Upper lobe of left lung (tissue), 6 donors: ENCODE results near the gene TMPRSS2. TPM values are rescaled to one million over a fixed set of nuclear protein-coding genes. Genes with fewer than 3 reads are reported as not detected.

Experiments used
- ATAC-seq, 2 donors: fragments of 200-7000 bp; cut with Tn5 transposase; one replicate each; pipeline ENCODE4 v1.9.1; 2022; ENCODE audit warnings: mild to moderate bottlenecking in 2 of 2, moderate library complexity in 2 of 2; ENCODE audit not compliant: low FRiP score in 2 of 2
- DNase-seq, 2 donors: peaks; one replicate each; pipeline ENCODE4 v3.0.0-alpha.2; 2019 to 2020
- H3K27ac ChIP-seq, 4 donors: fragments of 200-600 bp; sonication (generic); one replicate each; pipeline ENCODE4 v1.5.1; 2016 to 2019
- H3K27me3 ChIP-seq, 4 donors: fragments of 200-600 bp; sonication (generic); one replicate each; pipeline ENCODE4 v1.5.1; 2017 to 2019
- H3K36me3 ChIP-seq, 4 donors: fragments of 200-600 bp; sonication (generic); one replicate each; pipeline ENCODE4 v1.5.1; 2016 to 2019
- H3K4me1 ChIP-seq, 4 donors: fragments of 200-600 bp; sonication (generic); one replicate each; pipeline ENCODE4 v1.5.1; 2018 to 2019
- H3K4me3 ChIP-seq, 4 donors: fragments of 200-600 bp; sonication (generic); one replicate each; pipeline ENCODE4 v1.5.1; 2017 to 2019; ENCODE audit warnings: mild to moderate bottlenecking in 2 of 4, moderate library complexity in 1 of 4
- H3K9me3 ChIP-seq, 4 donors: fragments of 200-600 bp; sonication (generic); one replicate each; pipeline ENCODE4 v1.5.1; 2018 to 2019
- CTCF ChIP-seq, 6 experiments: fragments of 450-650 bp in 4 of 6; fragments of 200-600 bp in 2 of 6; sonication (generic) in 2 of 6; IDR thresholded peaks; one replicate each; pipeline ENCODE4 v1.5.1; 2016 to 2019; ENCODE audit warnings: antibody characterized with exemption in 6 of 6
- EP300 ChIP-seq, 4 donors: sonication (generic); formaldehyde crosslinking; IDR thresholded peaks; one replicate each; pipeline ENCODE4 v1.5.1; 2017; ENCODE audit warnings: antibody characterized with exemption in 4 of 4, control low read depth in 2 of 4
- POLR2A ChIP-seq, 4 donors: fragments of 450-650 bp; IDR thresholded peaks; one replicate each; pipeline ENCODE4 v1.5.1; 2016 to 2017; ENCODE audit warnings: antibody characterized with exemption in 4 of 4, mild to moderate bottlenecking in 2 of 4
- POLR2AphosphoS5 ChIP-seq, 2 donors: sonication (generic); formaldehyde crosslinking; IDR thresholded peaks; one replicate each; pipeline ENCODE4 v1.5.1; 2017; ENCODE audit warnings: antibody characterized with exemption in 2 of 2
- WGBS, 2 donors: methylation state at CpG; one replicate each; pipeline ENCODE4 v1.1.5; 2017 to 2018; 5-methylcytosine and 5-hydroxymethylcytosine counted together
- total RNA-seq, 6 donors: library from RNA; depleted of rRNA in 4 of 6; stranded (reverse); fragments of >200 nt in 4 of 6; gene quantifications; one replicate each; pipeline versions ENCODE4 v1.1.0 to v1.2.1, GENCODE V29; 2016 to 2021
- donor health status: DM: no; HTN: no; CAD: no; lungs with moderate emphysema.
- donor health status: DM: no; HTN: yes; CAD: no; lungs with severe emphysema.

TMPRSS2 gene
- total RNA-seq, 6 donors from 2014 or later: 65.3 to 195 (median 98.5) TPM

GRCh38 chr21:41483973-41484372 is 24.0 kb downstream of the TMPRSS2 start:
- peak overlapping the region in 1 of 4 donors; percentile 80 for H3K27ac ChIP-seq
- no peak for ATAC-seq
- TF ChIP-seq CTCF (IDR thresholded peaks at IDR 0.05): no peak
- H3K27me3 ChIP-seq: no peaks in the 10 kb centered on the region
- no peaks in the 10 kb centered on the region for H3K9me3 ChIP-seq
- H3K4me1 ChIP-seq: peaks cover 0 to 45% (median 17%) of the 10 kb centered on the region in 4 donors
- no peak overlapping the region for H3K4me3 ChIP-seq
- 82 to 83% methylated on average over 4 of the region's 4 CpGs for WGBS, 2 donors
- peaks cover 0 to 14% (median 7%) of the 10 kb centered on the region in 4 donors for H3K36me3 ChIP-seq
- DNase-seq: no peak

- DNase-seq (no peak), ATAC-seq (no peak)
- no peak overlapping the region for H3K4me3 ChIP-seq
- H3K27ac ChIP-seq: peak overlapping the region in 1 of 4 donors; percentile 10
- WGBS, 2 donors: 64 to 70% methylated on average over 12 of the region's 12 CpGs
- no peaks in the 10 kb centered on the region for H3K27me3 ChIP-seq
- H3K9me3 ChIP-seq: no peaks in the 10 kb centered on the region
- H3K4me1 ChIP-seq: peaks cover 0 to 48% (median 18%) of the 10 kb centered on the region in 4 donors
- TF ChIP-seq POLR2A (IDR thresholded peaks at IDR 0.05) (no peak), EP300 (IDR thresholded peaks at IDR 0.05) (no peak), CTCF (IDR thresholded peaks at IDR 0.05) (no peak)
- H3K36me3 ChIP-seq: peaks cover 0 to 10% (median 6%) of the 10 kb centered on the region in 4 donors
Measured at GRCh38 chr21:41483415-41483814, 24.5 kb downstream of the TMPRSS2 start.

- TF ChIP-seq POLR2A (IDR thresholded peaks at IDR 0.05) (no peak), CTCF (IDR thresholded peaks at IDR 0.05) (no peak), POLR2AphosphoS5 (IDR thresholded peaks at IDR 0.05) (no peak), EP300 (IDR thresholded peaks at IDR 0.05) (no peak)
- DNase-seq (no peak), ATAC-seq (no peak)
- Histone ChIP-seq H3K27ac (peak overlapping the region in 1 of 4 donors; percentile 10), H3K9me3 (no peaks in the 10 kb centered on the region), H3K4me3 (no peak overlapping the region), H3K27me3 (no peaks in the 10 kb centered on the region), H3K4me1 (peaks cover 0 to 52% (median 20%) of the 10 kb centered on the region in 4 donors), H3K36me3 (peaks cover 0 to 6% (median 4%) of the 10 kb centered on the region in 4 donors)
- 89 to 93% methylated on average over 6 of the region's 6 CpGs for WGBS, 2 donors
Measured at GRCh38 chr21:41482980-41483379, 25.0 kb downstream of the TMPRSS2 start.

- peaks cover 0 to 55% (median 20%) of the 10 kb centered on the region in 4 donors for H3K4me1 ChIP-seq
- TF ChIP-seq POLR2A (IDR thresholded peaks at IDR 0.05) (no peak), CTCF (IDR thresholded peaks at IDR 0.05) (no peak), EP300 (IDR thresholded peaks at IDR 0.05) (no peak), POLR2AphosphoS5 (IDR thresholded peaks at IDR 0.05) (no peak)
- WGBS, 2 donors: 37 to 48% methylated on average over 6 of the region's 6 CpGs
Measured at GRCh38 chr21:41482301-41482700, 25.7 kb downstream of the TMPRSS2 start.

DNA sequence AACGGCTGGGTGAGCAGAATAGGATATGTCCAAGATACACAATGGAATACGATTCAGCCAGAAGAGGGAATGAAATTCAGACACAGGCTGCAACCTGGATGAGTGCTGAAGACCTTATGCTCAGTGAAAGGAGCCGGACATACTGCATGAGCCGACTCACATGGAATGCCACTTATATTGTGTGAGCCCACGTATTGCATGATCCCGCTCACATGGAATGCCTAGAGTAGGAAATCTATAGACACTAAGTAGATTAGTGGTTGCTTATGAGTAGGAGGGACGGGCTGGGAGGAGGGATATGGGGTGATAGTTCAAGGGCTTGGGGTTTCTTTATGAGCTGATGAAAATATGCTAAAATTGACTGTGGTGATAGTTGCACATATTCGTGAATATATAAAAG is 26.8 kb downstream of the TMPRSS2 start:
- WGBS, 2 donors: 78 to 81% methylated on average over 8 of the region's 8 CpGs
- H3K4me3 ChIP-seq: no peak overlapping the region
- ATAC-seq (no peak), DNase-seq (no peak)
- H3K36me3 ChIP-seq: peaks cover 0 to 7% (median 0%) of the 10 kb centered on the region in 4 donors
- peak overlapping the region in 2 of 4 donors; percentile 50 to 68 for H3K27ac ChIP-seq
- TF ChIP-seq POLR2A (IDR thresholded peaks at IDR 0.05): no peak
- TF ChIP-seq EP300 (IDR thresholded peaks at IDR 0.05): no peak
- TF ChIP-seq CTCF (IDR thresholded peaks at IDR 0.05): no peak
- no peak for TF ChIP-seq POLR2AphosphoS5 (IDR thresholded peaks at IDR 0.05)
- peaks cover 0 to 44% (median 20%) of the 10 kb centered on the region in 4 donors for H3K4me1 ChIP-seq
- H3K9me3 ChIP-seq: no peaks in the 10 kb centered on the region
- H3K27me3 ChIP-seq: no peaks in the 10 kb centered on the region

More at GRCh38 chr21:41482301-41482700, 25.7 kb downstream of the TMPRSS2 start:
- no peak overlapping the region for H3K4me3 ChIP-seq
- peak overlapping the region in 1 of 4 donors; percentile 10 for H3K27ac ChIP-seq
- H3K27me3 ChIP-seq: no peaks in the 10 kb centered on the region
- no peaks in the 10 kb centered on the region for H3K9me3 ChIP-seq
- DNase-seq (no peak), ATAC-seq (no peak)
- H3K36me3 ChIP-seq: peaks cover 0 to 5% (median under 1%) of the 10 kb centered on the region in 4 donors
